ENCODE measurements around the gene RAD54L.
"Not testable (repeated sequence)": the region's sequence is repeated elsewhere in the genome, so short reads cannot be mapped to it uniquely, and the experiment has no call there.

Gene RAD54L

GRCh38 chr1:46247436-46248121 lies at the start of gene RAD54L:
Gene RAD54L, plus strand, starts transcription at chr1:46247763. Its CDS starts 643 bp downstream, at chr1:46248406.
- DNase-seq (ENCODE audit: low read depth) = peak; percentile 96

DNA sequence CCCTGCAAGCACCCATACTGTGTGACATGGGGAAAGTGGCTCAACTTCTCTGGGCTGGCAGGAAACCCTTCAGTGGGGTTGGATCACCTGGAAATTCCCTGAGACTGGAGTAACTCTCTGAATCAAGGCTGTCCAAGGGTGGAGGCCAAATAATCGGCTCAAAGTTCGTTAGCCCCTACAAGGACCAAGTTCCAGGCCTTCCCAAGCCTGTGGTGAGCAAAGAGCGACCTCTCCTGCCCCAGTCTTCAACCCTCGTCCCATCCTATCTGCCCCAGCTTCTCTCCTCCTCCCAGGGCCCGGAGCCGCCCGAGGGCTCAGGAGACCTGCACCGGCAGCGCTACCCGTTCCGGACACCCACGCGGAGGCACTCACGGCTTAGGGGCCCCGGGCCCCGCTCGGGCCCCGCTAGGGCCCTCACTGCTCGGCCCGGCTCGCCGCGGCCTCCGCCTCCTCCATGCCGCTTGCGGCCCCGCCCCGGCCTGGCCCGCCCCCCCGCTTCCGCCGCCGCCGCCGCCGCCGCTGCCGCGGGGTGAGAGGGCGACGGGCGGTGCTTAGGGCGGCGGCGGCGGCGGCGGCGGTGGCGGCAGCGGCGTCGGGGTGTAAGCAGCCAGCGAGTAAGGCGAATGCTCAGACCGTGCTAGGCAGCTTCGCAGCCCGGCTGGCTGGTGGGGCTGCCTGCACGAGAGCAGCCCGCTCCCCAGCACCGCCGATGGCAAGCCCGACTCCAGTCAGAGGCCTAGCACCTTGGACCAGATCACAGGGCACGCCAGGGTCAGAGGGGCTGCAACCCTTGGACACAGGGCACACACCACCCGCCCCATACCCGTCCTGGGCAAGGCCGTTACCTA lies 49.4 kb upstream of the RAD54L start, which contains the start of gene POMGNT1:
Gene POMGNT1, minus strand, starts transcription at position 471 of the 848 bp plus-strand sequence. CDS start 613 bp downstream, outside the sequence.
- DNase-seq (ENCODE audit: low read depth) = peak; percentile 83

GRCh38 chr1:46199233-46199749 lies 48.3 kb upstream of the RAD54L start:
- DNase-seq (ENCODE audit: low read depth) = no peak

DNA sequence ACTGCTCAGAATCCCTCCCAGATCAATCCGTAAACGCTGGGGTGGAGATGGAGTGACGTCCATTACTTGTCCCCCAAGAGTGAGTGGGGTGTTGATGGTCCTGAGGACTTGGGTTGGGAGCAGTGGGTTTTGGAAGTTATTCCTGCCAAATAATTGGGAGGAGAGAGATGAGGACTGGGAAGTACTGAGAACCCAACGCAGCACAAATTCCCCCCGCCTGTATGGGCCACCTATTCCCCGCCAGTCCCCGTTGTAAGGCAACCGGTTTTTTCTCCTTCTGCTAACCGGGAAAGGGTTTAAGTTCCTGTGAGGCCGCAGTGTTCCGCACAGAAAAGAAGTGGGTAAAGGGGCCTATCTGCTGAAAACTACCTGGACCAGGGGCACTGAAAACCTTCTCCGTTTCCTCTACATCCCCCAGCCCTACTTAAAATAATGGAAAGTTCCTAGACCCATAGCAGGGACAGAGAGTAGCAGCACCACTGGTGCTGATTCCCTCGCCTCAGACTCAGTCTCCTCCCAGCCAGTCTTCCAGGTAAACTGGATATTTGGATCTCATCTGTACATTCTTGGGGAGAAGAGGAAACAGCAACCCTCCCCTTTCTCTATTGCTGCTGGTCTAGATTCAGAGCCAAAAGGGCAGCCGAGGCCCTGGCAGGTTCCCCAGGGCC lies 43.7 kb upstream of the RAD54L start:
- no peak for DNase-seq (ENCODE audit: low read depth)

- no peak for DNase-seq (ENCODE audit: low read depth)
Observed at GRCh38 chr1:46204406-46204742, 43.2 kb upstream of the RAD54L start.

DNA sequence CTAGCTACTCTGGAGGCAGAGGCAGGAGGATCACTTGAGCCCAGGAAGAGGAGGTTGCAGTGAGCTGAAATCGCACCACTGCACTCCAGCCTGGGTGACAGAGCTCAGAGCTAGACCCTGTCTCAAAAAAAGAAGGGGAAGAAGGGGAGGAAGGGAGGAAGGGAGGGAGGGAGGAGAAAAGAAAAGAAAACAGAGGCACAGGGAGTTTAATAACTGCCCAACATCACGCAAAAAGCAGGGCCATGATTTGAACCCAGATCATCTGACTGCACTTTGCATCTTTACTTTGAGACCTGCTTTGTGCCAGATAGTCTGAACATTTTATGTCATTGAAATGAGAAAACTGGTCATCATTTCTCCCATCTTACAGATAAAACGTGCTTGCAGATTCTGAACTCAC lies 42.4 kb upstream of the RAD54L start:
- DNase-seq (ENCODE audit: low read depth) = no peak

DNA sequence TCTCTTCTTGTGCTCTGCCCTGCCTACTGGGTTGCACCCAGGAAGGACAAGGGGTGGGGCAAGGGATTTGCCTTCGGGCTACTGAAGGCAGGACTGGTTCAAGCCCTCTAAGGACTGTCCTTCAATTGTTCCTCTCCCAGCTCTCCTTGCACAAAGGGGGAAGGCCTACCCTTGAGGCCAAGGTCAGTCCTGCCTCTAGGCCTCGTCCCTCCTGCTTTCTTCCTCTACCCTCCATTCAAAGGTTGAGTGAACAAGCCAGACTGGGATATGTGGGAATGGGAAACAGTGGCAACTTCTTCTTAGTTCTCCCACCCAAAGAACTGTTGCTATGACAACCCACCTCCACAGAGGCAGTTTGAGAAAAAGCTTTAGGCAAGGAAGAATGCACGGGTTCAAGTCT lies 41.8 kb upstream of the RAD54L start:
- DNase-seq (ENCODE audit: low read depth) = no peak

DNA sequence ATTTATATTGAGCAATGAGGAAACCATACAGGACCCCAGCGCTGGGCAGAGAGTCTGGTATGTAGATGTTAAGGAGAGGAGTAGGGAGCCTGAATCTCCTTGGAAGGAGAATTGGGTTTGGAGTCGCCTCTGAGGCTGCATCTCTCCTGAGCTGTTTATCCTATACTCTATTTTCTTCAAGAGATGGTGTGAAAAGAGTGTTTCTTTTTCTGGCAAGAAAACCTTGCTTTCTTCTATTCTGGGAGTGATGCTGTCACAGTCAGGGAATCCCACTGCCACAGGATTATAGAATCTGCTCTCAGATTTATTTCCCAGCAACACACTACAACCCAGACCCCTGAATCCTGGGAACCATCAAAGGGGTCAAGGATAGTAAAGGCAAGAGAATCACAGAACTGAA lies 41.2 kb upstream of the RAD54L start:
- DNase-seq (ENCODE audit: low read depth) = no peak

- no peak for DNase-seq (ENCODE audit: low read depth)
Observed at GRCh38 chr1:46210561-46210960, 37.0 kb upstream of the RAD54L start.

- no peak for DNase-seq (ENCODE audit: low read depth)
Observed at GRCh38 chr1:46211051-46211450, 36.5 kb upstream of the RAD54L start.

GRCh38 chr1:46215504-46215903 lies 32.1 kb upstream of the RAD54L start:
- DNase-seq (ENCODE audit: low read depth) = no peak

GRCh38 chr1:46218443-46218842 lies 29.1 kb upstream of the RAD54L start:
- DNase-seq (ENCODE audit: low read depth) = no peak

GRCh38 chr1:46219551-46220520 lies 27.7 kb upstream of the RAD54L start:
- DNase-seq (ENCODE audit: low read depth) = no peak

- DNase-seq (ENCODE audit: low read depth) = no peak
Observed at GRCh38 chr1:46220808-46221207, 26.8 kb upstream of the RAD54L start.

- DNase-seq (ENCODE audit: low read depth) = no peak
Observed at GRCh38 chr1:46221749-46222148, 25.8 kb upstream of the RAD54L start.

- DNase-seq (ENCODE audit: low read depth) = not testable (repeated sequence)
Observed at GRCh38 chr1:46223055-46223454, 24.5 kb upstream of the RAD54L start.

DNA sequence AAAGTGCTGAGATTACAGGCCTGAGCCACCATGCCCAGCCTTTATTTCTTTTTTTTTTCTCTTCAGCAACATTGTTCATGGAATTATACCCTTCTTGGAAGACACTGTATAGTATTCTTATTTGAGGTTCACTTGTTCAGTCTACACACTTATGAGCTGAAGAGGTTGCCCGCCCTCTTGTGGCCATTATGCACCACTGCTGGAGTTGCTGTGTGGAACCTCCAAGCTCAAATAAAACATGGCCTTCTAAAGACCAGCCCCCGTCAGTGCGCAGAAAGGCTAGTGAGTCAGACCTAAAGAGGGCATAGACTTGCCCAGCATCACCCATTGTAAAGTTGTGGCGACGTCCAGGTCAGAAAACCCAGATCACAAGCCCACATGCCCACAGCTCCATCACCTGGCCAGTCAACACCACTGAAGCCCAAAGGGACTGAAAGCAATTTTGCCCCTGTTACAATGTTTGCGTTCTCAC lies 24.1 kb upstream of the RAD54L start:
- peak; percentile 39 for DNase-seq (ENCODE audit: low read depth)

DNA sequence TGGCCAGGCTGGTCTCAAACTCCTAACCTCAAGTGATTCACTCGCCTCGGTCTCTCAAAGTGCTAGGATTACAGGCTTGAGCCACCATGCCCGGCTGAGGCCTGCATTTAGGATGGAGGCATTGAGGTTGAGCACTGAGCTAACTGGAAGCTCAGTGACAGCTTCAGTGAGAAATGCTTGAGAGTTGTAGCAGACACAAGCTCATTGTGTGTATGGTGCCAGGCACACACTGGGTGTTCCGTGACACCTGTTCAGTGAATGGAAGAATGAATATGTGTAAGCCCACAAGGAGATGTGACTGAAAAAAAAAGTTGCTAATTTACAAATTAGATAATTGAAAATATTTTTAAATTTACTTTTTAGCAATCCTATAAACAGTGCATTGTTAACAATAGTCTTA lies 22.6 kb upstream of the RAD54L start:
- no peak for DNase-seq (ENCODE audit: low read depth)

- DNase-seq (ENCODE audit: low read depth) = not testable (repeated sequence)
Observed at GRCh38 chr1:46231231-46231630, 16.3 kb upstream of the RAD54L start.

DNA sequence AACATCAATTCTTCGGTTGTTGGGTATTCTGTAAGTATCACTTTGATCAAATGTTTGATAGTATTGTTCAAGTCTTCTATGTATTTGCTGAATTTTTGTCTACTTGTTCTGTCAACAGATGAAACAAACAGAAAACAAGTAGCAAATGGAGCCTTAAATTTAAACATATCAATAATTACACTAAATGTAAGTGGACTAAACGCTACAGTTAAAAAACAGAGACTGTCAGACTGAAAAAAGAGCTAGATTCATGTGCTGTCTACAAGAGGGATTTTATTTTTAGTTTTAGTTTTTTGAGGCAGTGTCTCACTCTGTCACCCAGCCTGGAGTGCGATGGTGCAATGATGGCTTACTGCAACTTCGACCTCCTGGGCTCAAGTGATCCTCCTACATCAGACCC lies 10.7 kb upstream of the RAD54L start:
- no peak for DNase-seq (ENCODE audit: low read depth)

DNA sequence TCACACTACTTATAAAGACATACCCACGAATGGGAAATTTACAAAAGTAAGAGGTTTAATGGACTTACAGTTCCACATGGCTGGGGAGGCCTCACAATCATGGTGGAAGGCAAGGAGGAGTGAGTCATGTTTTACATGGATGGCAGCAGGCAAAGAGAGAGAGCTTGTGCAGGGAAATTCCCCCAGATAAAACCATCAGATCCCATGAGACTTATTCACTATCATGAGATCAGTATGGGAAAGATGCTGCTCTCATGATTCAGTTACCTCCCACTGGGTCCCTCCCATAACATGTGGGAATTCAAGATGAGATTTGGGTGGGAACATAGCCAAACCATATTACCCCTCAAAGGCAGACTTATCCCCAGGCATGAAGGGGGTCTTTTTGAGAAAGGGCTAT lies 8.7 kb upstream of the RAD54L start:
- not testable (repeated sequence) for DNase-seq (ENCODE audit: low read depth)

All from activated T-cell treated with anti-CD3 and anti-CD28 coated beads for 48 hours (primary cell).